SK-N-MC (cell line): ENCODE results near the gene ANKRD44.
"Not testable (repeated sequence)": the region's sequence is repeated elsewhere in the genome, so short reads cannot be mapped to it uniquely, and the experiment has no call there.

Source experiments
- DNase-seq: peaks from one replicate; pipeline ENCODE4 v3.0.0-alpha.2; 2011; ENCODE audit warnings: low read depth, low spot score
- H3K27ac ChIP-seq: fragments of 200-600 bp; sonication (generic); 2 replicates; pipeline ENCODE4 v1.5.1; 2016; ENCODE audit warnings: mixed run types
- H3K36me3 ChIP-seq: fragments of 200-600 bp; sonication (generic); 2 replicates; pipeline ENCODE4 v1.6.1; 2017; ENCODE audit warnings: antibody characterized with exemption, low read length, mixed read lengths; ENCODE audit not compliant: insufficient read depth
- H3K4me3 ChIP-seq: fragments of 200-600 bp; sonication (generic); 2 replicates; pipeline ENCODE4 v1.5.1; 2016
- H3K9ac ChIP-seq: fragments of 200-600 bp; sonication (generic); 2 replicates; pipeline ENCODE4 v1.8.0; 2017; ENCODE audit warnings: mixed run types, mixed read lengths; ENCODE audit not compliant: insufficient read length
- H3K9me3 ChIP-seq: fragments of 200-600 bp; sonication (generic); 2 replicates; pipeline ENCODE4 v1.6.1; 2017; ENCODE audit warnings: low read depth, mild to moderate bottlenecking, antibody characterized with exemption, low read length, moderate library complexity, mixed read lengths
- EZH2 ChIP-seq: fragments of 200-600 bp; sonication (generic); IDR thresholded peaks from one replicate; pipeline ENCODE4 v1.6.1; 2017; ENCODE audit warnings: antibody characterized with exemption
- FOXP2 ChIP-seq: optimal IDR thresholded peaks from 2 replicates; pipeline ENCODE3; 2011; ENCODE audit warnings: mild to moderate bottlenecking, moderate library complexity; ENCODE audit not compliant: insufficient read depth; ENCODE audit errors: extremely low read length, control extremely low read depth
- POLR2AphosphoS5 ChIP-seq: IDR thresholded peaks from 2 replicates; pipeline ENCODE4 v1.6.1; 2012; ENCODE audit warnings: mild to moderate bottlenecking, low read depth, low read length, borderline replicate concordance

The ANKRD44 gene

GRCh38 chr2:197300139-197300538 is 10.4 kb downstream of the ANKRD44 start:
- no peak for DNase-seq
- no peak overlapping the region for H3K9ac ChIP-seq
- H3K36me3 ChIP-seq: no peaks in the 10 kb centered on the region
- TF ChIP-seq POLR2AphosphoS5 (no peak), FOXP2 (no peak), EZH2 (no peak)
- H3K4me3 ChIP-seq: no peak overlapping the region
- no peaks in the 10 kb centered on the region for H3K9me3 ChIP-seq
- H3K27ac ChIP-seq: no peak overlapping the region

GRCh38 chr2:197298609-197299008 is 12.0 kb downstream of the ANKRD44 start:
- H3K36me3 ChIP-seq: no peaks in the 10 kb centered on the region
- DNase-seq: no peak
- TF ChIP-seq EZH2 (no peak), POLR2AphosphoS5 (no peak), FOXP2 (no peak)
- no peaks in the 10 kb centered on the region for H3K9me3 ChIP-seq
- H3K4me3 ChIP-seq: no peak overlapping the region
- no peak overlapping the region for H3K9ac ChIP-seq
- H3K27ac ChIP-seq: no peak overlapping the region

GRCh38 chr2:197297772-197298318 is 12.7 kb downstream of the ANKRD44 start:
- H3K27ac ChIP-seq: no peak overlapping the region
- DNase-seq: no peak
- no peak overlapping the region for H3K4me3 ChIP-seq
- no peaks in the 10 kb centered on the region for H3K9me3 ChIP-seq
- TF ChIP-seq FOXP2 (no peak), EZH2 (no peak), POLR2AphosphoS5 (no peak)
- no peak overlapping the region for H3K9ac ChIP-seq
- H3K36me3 ChIP-seq: no peaks in the 10 kb centered on the region

- Histone ChIP-seq H3K4me3 (no peak overlapping the region), H3K9me3 (no peaks in the 10 kb centered on the region), H3K27ac (no peak overlapping the region), H3K9ac (no peak overlapping the region), H3K36me3 (no peaks in the 10 kb centered on the region)
- no peak for DNase-seq
- no peak for TF ChIP-seq POLR2AphosphoS5
- no peak for TF ChIP-seq EZH2
- TF ChIP-seq FOXP2: no peak
Observed at GRCh38 chr2:197297266-197297665, 13.3 kb downstream of the ANKRD44 start.

GRCh38 chr2:197296835-197297234 is 13.7 kb downstream of the ANKRD44 start:
- Histone ChIP-seq H3K4me3 (no peak overlapping the region), H3K9ac (no peak overlapping the region), H3K36me3 (no peaks in the 10 kb centered on the region), H3K9me3 (no peaks in the 10 kb centered on the region), H3K27ac (no peak overlapping the region)
- DNase-seq: no peak
- TF ChIP-seq FOXP2 (no peak), EZH2 (no peak), POLR2AphosphoS5 (no peak)

GRCh38 chr2:197294260-197294659 is 16.3 kb downstream of the ANKRD44 start:
- TF ChIP-seq EZH2 (no peak), POLR2AphosphoS5 (no peak)
- Histone ChIP-seq H3K4me3 (no peak overlapping the region), H3K27ac (peak overlapping the region; percentile 39; the same call in 1 of the 2 replicates), H3K36me3 (no peaks in the 10 kb centered on the region), H3K9ac (peak overlapping the region; percentile 9), H3K9me3 (no peaks in the 10 kb centered on the region)
- DNase-seq: no peak

GRCh38 chr2:197293252-197294007 is 17.1 kb downstream of the ANKRD44 start:
- Histone ChIP-seq H3K36me3 (no peaks in the 10 kb centered on the region), H3K27ac (peak overlapping the region; percentile 39), H3K9ac (peak overlapping the region; percentile 9), H3K4me3 (peak overlapping the region; percentile 35; the same call in 1 of the 2 replicates), H3K9me3 (no peaks in the 10 kb centered on the region)
- TF ChIP-seq POLR2AphosphoS5 (no peak), FOXP2 (no peak), EZH2 (no peak)
- no peak for DNase-seq

- Histone ChIP-seq H3K9ac (no peak overlapping the region), H3K27ac (peak overlapping the region; percentile 39; the same call in 1 of the 2 replicates), H3K4me3 (no peak overlapping the region), H3K9me3 (no peaks in the 10 kb centered on the region), H3K36me3 (no peaks in the 10 kb centered on the region)
- TF ChIP-seq FOXP2 (no peak), POLR2AphosphoS5 (no peak), EZH2 (no peak)
- DNase-seq: no peak
Observed at GRCh38 chr2:197292619-197293018, 18.0 kb downstream of the ANKRD44 start.

GRCh38 chr2:197287596-197287932 is 23.0 kb downstream of the ANKRD44 start:
- not testable (repeated sequence) for H3K9me3 ChIP-seq, DNase-seq, H3K27ac ChIP-seq, H3K9ac ChIP-seq, H3K36me3 ChIP-seq, H3K4me3 ChIP-seq
